ENCODE results near the gene COA7.

DNA sequence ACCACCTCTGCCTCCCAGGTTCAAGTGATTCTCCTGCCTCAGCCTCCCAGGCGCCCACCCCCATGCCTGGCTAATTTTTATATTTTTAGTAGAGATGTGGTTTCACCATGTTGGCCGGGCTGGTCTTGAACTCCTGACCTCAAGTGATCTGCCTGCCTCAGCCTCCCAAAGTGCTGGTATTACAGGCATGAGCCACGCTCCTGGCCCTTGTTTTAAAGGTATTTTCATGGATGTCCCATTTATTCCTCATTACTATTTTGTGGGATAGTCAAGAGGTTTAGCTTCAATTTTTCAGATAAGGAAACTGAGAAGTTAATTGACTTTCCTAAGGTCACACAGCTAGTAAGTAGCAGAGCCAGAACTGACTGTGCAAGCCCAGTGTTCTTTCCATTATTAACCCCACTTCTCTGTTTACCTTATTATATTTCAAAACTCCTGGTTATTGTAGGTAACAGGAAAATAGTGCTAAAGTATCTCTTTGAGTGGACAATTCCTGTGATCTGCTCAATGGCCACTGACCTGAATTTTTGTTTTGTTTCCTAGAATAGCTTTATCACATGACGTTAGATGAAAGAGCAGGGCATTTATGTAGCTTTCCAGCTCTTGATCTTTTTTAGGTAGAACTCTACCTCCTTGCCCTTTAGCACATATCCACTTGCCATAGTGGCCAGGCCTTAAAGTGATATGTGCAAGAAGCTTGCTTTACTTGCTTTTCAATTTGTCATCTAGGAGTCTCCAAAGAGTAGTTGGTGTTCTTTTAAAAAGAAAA, 41.7 kb upstream of the COA7 start:
- TF ChIP-seq, protein P1, sequence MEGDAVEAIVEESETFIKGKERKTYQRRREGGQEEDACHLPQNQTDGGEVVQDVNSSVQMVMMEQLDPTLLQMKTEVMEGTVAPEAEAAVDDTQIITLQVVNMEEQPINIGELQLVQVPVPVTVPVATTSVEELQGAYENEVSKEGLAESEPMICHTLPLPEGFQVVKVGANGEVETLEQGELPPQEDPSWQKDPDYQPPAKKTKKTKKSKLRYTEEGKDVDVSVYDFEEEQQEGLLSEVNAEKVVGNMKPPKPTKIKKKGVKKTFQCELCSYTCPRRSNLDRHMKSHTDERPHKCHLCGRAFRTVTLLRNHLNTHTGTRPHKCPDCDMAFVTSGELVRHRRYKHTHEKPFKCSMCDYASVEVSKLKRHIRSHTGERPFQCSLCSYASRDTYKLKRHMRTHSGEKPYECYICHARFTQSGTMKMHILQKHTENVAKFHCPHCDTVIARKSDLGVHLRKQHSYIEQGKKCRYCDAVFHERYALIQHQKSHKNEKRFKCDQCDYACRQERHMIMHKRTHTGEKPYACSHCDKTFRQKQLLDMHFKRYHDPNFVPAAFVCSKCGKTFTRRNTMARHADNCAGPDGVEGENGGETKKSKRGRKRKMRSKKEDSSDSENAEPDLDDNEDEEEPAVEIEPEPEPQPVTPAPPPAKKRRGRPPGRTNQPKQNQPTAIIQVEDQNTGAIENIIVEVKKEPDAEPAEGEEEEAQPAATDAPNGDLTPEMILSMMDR (IDR thresholded peaks at IDR 0.05; ENCODE audit: insufficient read depth, low read length, poor library complexity, severe bottlenecking) = no peak
- TF ChIP-seq EZH2phosphoT487 (conservative IDR thresholded peaks at IDR 0.05; ENCODE audit: low read length) = no peak

Data from SU-DHL-6 (cell line).